Measurements from ENCODE around the gene MAPK10.
"Not testable (repeated sequence)": the region's sequence is repeated elsewhere in the genome, so short reads cannot be mapped to it uniquely, and the experiment has no call there.

Gene MAPK10

GRCh38 chr4:86100539-86101215 is 259.2 kb downstream of the MAPK10 start:
- no peak for DNase-seq

DNA sequence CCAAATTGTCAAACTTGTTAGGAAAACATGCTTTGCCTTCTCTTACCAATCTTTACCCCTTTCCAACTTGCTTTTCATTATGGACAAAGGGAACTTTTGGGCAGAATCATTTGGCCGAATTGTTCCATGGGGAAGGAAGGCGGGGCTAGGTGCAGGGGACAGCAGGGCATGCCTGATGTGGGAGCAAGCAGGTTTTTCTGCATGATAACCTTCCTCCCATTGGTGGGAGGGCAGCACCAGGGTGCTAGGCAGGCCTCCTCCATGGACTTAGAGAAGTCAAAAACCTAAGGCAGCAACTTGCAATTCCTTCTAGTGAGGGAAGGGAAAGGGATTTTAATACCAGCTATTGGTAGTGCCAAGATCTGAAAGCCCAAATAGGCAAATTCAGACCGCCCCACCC is 260.5 kb downstream of the MAPK10 start:
- DNase-seq: no peak

GRCh38 chr4:86098691-86099090 is 261.2 kb downstream of the MAPK10 start:
- DNase-seq: no peak

GRCh38 chr4:86096373-86096772 is 263.5 kb downstream of the MAPK10 start:
- DNase-seq: no peak

DNA sequence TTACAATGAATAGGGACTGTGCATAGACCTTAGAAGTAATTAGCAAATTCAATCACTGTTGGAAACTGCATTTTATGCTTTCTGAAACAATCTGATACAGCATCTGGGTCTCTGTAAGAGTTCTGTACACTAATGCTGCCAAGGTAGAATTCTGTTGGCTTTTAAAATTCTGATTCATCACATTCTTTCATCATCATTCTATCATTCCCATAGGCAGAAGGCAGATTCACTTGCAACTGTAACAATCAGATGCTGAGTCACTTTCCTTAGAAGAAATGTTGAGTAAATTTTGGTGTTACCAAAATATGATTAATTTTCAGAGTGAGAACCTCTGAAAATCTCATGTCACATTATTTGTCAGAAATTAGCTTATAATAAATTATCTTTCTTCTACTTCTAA is 267.2 kb downstream of the MAPK10 start:
- no peak for DNase-seq

DNA sequence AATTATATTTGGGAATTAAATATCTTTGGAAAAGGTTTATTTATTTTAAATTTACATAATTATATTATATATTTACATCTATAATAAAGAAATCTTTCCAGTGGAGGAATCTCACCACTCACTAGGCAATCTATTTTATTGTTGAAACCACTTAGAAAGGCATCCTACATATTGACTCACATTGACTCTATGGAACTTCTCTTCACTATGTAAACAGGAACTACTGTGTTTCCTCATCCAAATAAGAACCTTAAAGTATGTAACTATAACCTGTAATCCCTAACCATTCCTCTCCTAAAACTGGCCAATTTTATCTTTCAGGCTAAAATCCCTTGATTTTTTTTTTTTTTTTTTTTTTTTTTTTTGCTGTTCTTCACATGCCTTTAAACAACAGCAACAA is 268.7 kb downstream of the MAPK10 start:
- DNase-seq: no peak

DNA sequence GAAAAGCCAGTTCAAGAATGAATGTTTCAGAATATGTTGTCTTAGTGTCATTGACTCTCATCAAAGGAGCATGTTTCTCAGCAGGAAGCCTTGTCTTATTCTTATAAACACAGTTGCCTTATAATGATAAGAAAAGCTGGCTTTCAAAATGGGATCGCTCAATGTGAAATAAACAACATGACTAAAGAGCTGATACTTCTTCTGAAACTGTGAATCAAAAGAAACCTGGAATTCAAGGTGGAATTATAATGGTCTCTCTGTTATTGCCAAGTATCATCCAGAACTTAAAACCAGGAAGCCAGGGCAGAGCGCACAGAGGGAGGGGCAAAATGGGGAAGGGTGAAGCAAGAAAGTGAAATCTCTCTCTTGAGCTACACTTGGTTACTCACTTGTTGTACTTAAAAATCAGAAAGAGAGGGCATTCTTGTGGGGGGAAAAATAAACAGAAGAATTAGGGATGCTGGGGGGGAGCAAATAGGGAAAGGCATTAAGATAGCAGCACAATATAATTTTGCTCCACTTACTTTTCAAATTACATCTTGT is 270.0 kb downstream of the MAPK10 start:
- DNase-seq: no peak

DNA sequence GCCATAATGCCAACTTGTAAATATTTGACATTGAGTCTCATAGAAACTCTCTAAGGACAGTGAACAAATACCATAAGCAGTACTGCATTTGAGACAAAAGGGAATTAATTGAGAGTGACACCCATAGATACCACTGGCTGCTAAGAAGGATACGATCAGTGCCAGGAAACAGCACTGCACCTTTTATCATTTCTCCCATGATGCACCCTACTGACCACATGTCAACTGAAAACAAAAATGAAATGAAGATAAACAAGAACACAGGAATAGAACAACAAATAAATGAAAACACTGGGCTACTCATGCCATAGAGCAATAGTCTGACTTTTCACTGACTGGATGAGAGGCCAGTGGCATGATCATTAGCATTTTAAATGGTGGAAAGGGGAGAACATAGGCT is 270.8 kb downstream of the MAPK10 start:
- DNase-seq: no peak

DNA sequence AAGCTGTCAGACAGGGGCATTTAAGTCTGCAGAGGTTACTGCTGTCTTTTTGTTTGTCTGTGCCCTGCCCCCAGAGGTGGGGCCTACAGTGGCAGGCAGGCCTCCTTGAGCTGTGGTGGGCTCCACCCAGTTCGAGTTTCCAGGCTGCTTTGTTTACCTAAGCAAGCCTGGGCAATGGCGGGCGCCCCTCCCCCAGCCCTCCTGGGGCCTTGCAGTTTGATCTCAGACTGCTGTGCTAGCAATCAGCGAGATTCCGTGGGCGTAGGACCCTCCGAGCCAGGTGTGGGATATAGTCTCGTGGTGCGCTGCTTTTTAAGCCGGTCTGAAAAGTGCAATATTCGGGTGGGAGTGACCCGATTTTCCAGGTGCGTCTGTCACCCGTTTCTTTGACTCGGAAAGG is 284.1 kb downstream of the MAPK10 start:
- DNase-seq: not testable (repeated sequence)

DNA sequence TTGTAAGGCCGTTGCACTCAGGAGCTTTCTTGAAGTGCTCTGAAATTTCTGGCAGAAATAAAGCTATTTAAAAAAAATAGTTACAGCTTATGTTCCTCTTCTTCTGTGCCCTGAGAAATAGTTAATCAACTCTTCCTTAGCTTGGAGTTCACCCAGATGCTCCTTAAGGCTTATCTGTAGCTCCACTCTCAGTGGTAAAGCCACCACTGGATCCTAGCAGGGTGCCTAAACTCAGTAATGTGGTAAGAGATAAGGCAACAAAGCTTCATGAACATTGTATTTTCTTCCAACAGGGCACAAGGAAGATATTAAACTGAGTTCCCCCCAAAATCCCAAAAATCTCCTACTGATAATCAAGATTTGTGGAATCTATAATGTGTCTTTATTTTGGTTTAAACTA is 299.5 kb downstream of the MAPK10 start:
- no peak for DNase-seq

- no peak for DNase-seq
Measured at GRCh38 chr4:86058621-86059020, 301.2 kb downstream of the MAPK10 start.

DNA sequence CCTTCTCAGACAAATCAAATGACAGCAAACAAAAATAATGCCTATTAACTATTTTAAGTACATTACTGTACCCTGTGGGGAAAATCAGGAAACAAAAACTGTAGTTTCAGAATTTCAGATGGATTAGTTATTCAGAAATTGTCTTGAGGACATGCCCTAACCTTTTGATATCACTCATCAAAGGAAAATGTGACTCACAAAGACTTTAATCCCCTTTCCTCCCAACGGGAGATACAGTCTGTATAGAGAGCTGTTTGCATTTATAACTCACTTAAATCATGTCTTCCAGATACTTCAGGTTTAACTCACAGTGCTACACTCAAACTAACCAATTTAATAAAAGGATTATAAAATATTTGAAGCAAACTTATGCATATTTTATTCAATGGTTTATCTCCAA is 304.0 kb downstream of the MAPK10 start:
- no peak for DNase-seq

GRCh38 chr4:86054286-86055032 is 305.4 kb downstream of the MAPK10 start:
- no peak for DNase-seq

DNA sequence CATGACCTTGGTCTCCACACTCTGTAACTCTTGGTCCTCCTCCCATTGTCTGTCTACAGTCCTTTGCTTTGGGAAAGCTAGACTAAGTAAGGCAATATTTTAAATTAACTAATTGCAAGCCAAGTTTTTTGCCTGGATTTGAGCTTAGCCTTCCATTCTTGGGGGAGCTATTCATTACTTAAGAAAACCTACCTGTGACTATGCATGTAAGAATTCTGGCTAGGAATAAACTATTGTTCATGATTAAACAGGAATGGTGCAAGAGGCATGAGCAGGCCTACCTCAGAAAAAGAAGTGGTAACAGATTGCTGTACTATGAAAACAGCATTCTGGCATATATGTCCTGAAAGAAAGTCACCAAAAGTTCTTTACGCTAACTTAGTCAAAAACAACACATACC is 309.4 kb downstream of the MAPK10 start:
- DNase-seq: no peak

DNA sequence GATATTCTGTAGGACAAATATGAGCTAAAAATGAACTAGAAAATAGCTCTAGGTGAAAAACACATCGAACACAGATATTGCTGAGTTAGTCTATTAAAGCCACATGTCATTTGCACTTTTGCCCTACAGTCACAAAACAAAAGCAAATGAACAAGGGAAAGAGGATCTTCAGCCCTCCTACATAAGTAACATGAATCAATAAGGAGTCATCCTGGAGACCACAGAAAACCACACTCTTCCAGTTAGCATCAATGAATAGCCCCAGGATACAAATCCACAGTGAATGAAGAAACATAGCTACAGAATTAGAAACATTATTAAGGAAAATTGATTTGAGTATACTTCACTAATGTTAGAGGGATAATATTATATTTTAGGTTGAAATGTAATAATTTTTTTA is 311.4 kb downstream of the MAPK10 start:
- no peak for DNase-seq

GRCh38 chr4:86044593-86044985 is 315.3 kb downstream of the MAPK10 start:
- DNase-seq: no peak

GRCh38 chr4:86043755-86044592 is 315.9 kb downstream of the MAPK10 start:
- DNase-seq: no peak

DNA sequence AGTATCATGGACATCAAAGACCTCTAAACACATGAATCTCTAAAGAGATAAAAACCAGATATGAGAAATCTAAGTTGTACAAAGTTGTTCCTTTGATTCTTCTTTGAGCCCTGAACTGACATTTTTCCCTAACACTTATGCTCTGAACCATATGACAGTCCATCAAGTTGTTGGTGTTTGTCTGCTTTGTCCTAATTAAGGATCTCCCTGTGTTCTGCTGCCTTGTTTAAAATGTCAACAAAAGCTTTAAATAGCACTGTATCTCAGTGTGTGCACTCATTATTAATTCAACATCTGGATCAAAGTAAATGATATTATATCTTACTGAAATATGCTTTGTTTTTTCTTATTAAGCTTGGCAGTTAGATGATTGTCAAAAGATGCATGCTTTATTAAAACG is 321.8 kb downstream of the MAPK10 start:
- DNase-seq: no peak

- no peak for DNase-seq
Measured at GRCh38 chr4:86036736-86037135, 323.1 kb downstream of the MAPK10 start.

- no peak for DNase-seq
Measured at GRCh38 chr4:86035688-86036087, 324.2 kb downstream of the MAPK10 start.

DNA sequence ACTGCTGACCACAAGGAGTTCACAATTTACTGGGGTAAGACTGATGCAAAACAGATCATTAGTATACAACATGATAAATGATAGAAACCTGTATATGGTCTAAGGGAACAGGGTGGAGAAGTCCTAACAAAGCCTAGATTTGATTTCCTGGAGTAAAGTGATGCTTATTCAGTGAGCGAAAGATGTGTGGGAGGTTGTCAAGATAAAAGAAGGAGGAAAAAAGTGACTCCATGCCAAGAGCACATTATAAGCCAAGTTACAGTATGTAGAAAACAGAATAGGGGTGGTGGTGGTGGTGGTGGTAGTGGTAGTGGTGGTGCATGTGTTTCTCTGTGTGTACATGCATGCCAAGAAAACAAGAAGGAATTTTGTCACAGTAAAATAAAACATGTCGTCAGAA is 325.2 kb downstream of the MAPK10 start:
- no peak for DNase-seq

- no peak for DNase-seq
Measured at GRCh38 chr4:86033171-86033570, 326.7 kb downstream of the MAPK10 start.

DNA sequence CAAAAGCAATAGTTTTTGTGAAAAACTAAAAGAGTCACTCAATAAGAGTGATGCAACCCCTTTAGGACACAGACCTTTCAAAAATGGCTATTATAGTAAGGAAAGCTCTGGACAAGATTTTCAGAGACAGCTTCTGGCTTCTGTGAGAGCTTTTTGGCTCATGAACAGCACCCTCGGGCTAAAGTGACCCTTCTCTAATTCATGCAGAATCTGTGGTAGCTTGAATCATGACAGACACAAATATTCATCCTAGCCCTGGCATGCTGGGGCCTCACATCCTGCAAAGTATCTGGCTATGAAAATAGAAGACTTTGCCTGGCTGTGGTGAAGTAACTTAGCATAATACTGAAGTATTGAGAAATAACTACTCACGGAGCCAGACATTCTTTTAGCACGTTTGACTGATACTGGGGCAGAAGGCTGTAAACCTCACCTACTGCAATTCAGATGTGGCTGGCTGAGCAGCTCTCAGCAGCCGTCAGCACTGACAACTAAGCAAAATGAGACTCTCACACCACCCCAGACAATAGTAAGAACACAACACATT is 327.3 kb downstream of the MAPK10 start:
- DNase-seq: no peak
